Mucosa of descending colon (tissue), 3 donors: ENCODE data around the gene ATP1B1. TPM values are rescaled to one million over a fixed set of nuclear protein-coding genes. Genes with fewer than 3 reads are reported as not detected.
"Not testable (repeated sequence)": the region's sequence is repeated elsewhere in the genome, so short reads cannot be mapped to it uniquely, and the experiment has no call there.

Experiments used
- ATAC-seq: fragments of 200-7000 bp; cut with Tn5 transposase; one replicate; pipeline ENCODE4 v1.9.1; 2020; ENCODE audit warnings: mild to moderate bottlenecking, moderate library complexity
- DNase-seq, 3 donors: peaks; one replicate each; pipeline ENCODE4 v3.0.0-alpha.2; 2020
- H3K36me3 ChIP-seq: fragments of 200-600 bp; one replicate; pipeline ENCODE4 v1.8.0; 2021; ENCODE audit warnings: low read depth, mild to moderate bottlenecking
- H3K4me1 ChIP-seq: fragments of 200-600 bp; one replicate; pipeline ENCODE4 v1.8.0; 2021; ENCODE audit warnings: low read depth, mild to moderate bottlenecking
- H3K4me3 ChIP-seq: fragments of 200-600 bp; one replicate; pipeline ENCODE4 v1.8.0; 2021; ENCODE audit warnings: mild to moderate bottlenecking
- H3K9me3 ChIP-seq: fragments of 200-600 bp; one replicate; pipeline ENCODE4 v1.8.0; 2021; ENCODE audit warnings: mild to moderate bottlenecking
- intact Hi-C, 2 donors: fragments of 100-400 bp; cut with DNase I in 1 of 2; cut with micrococcal nuclease in 1 of 2; formaldehyde crosslinking; loops; one replicate each; pipeline versions ENCODE4 v1.11.0 to v1.11.1; 2022; cut with DNase I, micrococcal nuclease
- total RNA-seq, 3 donors: library from RNA; stranded (reverse); fragmentation: NEBNext Ultra II Directional in 2 of 3; extraction: Animal tissue kit (Norgen Biotek cat#: 25700) in 2 of 3; gene quantifications; one replicate each; pipeline versions ENCODE4 v1.2.1 to v1.2.4, GENCODE V29; 2021 to 2023
- TF ChIP-seq, protein P1 (sequence below): fragments of 200-600 bp; IDR thresholded peaks from one replicate; pipeline ENCODE4 v1.8.0; 2022; ENCODE audit warnings: antibody characterized with exemption, mild to moderate bottlenecking
- donor health status: DM: no; HTN: no; CAD: no; lungs with moderate emphysema.
- donor health status: DM: no; HTN: no; CAD: no.
- donor health status: DM: no; HTN: yes; CAD: no.

ATP1B1 gene
- total RNA-seq, 3 donors from 2014 or later, result 342 to 860 (median 744) TPM

DNA sequence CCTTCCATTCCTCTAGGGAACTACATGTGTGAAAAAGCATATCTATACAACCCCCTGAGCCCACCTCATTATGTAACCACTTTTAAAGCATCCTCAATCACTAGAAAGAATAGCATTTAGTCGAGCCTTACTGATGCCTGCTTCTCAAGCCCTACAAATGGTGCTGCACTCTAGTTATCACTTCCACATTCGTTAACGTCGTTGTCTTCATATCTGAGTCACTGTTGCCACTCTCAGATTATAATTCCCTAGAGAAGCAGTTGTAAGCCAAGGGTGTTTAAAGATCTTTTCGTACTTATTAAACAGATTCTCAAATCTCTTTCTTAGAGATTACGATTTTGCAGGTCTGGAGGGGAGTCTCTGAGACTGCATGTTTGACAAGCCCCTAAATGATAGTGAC, 16.5 kb downstream of the ATP1B1 start:
- no peaks in the 10 kb centered on the region for H3K36me3 ChIP-seq
- intact Hi-C loops, result no loop called here
- DNase-seq (no peak), ATAC-seq (no peak)
- H3K9me3 ChIP-seq, result no peaks in the 10 kb centered on the region
- no peak overlapping the region for H3K4me3 ChIP-seq
- TF ChIP-seq, protein P1, sequence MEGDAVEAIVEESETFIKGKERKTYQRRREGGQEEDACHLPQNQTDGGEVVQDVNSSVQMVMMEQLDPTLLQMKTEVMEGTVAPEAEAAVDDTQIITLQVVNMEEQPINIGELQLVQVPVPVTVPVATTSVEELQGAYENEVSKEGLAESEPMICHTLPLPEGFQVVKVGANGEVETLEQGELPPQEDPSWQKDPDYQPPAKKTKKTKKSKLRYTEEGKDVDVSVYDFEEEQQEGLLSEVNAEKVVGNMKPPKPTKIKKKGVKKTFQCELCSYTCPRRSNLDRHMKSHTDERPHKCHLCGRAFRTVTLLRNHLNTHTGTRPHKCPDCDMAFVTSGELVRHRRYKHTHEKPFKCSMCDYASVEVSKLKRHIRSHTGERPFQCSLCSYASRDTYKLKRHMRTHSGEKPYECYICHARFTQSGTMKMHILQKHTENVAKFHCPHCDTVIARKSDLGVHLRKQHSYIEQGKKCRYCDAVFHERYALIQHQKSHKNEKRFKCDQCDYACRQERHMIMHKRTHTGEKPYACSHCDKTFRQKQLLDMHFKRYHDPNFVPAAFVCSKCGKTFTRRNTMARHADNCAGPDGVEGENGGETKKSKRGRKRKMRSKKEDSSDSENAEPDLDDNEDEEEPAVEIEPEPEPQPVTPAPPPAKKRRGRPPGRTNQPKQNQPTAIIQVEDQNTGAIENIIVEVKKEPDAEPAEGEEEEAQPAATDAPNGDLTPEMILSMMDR, result no peak
- peaks cover 16% of the 10 kb centered on the region for H3K4me1 ChIP-seq

GRCh38 chr1:169124459-169124858, 18.0 kb downstream of the ATP1B1 start:
- intact Hi-C loops, result no loop called here

GRCh38 chr1:169125597-169125996, 19.1 kb downstream of the ATP1B1 start:
- H3K4me3 ChIP-seq, DNase-seq, H3K4me1 ChIP-seq, H3K36me3 ChIP-seq, H3K9me3 ChIP-seq, intact Hi-C loops, ATAC-seq: not testable (repeated sequence)

More at GRCh38 chr1:169124459-169124858, 18.0 kb downstream of the ATP1B1 start:
- TF ChIP-seq, protein P1, result no peak
- Histone ChIP-seq H3K36me3 (no peaks in the 10 kb centered on the region), H3K4me1 (peaks cover 12% of the 10 kb centered on the region), H3K9me3 (no peaks in the 10 kb centered on the region), H3K4me3 (no peak overlapping the region)
- peak; percentile 30 for ATAC-seq
- no peak for DNase-seq

GRCh38 chr1:169126335-169126734, 19.8 kb downstream of the ATP1B1 start:
- Histone ChIP-seq H3K4me1 (peaks cover 4% of the 10 kb centered on the region), H3K36me3 (no peaks in the 10 kb centered on the region), H3K9me3 (no peaks in the 10 kb centered on the region), H3K4me3 (no peak overlapping the region)
- no peak for ATAC-seq
- intact Hi-C loops, result no loop called here
- DNase-seq, result no peak
- TF ChIP-seq, protein P1, result no peak

DNA sequence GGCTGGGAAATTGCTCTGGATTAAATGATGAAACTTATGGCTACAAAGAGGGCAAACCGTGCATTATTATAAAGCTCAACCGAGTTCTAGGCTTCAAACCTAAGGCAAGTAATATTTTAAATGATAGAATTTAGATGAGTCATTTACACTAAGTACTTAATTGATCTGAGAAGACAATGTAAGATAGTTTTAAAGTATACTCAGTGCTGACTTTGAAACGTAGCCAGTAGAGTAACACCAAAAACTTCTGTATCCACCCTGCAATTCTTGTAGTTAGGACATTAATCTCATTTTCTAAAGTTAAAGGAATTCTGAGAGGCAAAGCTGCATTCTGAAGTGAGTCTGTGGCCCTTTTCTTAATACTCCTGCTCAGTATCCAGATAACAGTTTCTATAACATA, 20.8 kb downstream of the ATP1B1 start:
- no peaks in the 10 kb centered on the region for H3K9me3 ChIP-seq
- no peak overlapping the region for H3K4me3 ChIP-seq
- H3K36me3 ChIP-seq, result no peaks in the 10 kb centered on the region
- peaks cover 4% of the 10 kb centered on the region for H3K4me1 ChIP-seq
- intact Hi-C loops, result no loop called here
- no peak for ATAC-seq
- TF ChIP-seq, protein P1, result no peak
- DNase-seq, result no peak

DNA sequence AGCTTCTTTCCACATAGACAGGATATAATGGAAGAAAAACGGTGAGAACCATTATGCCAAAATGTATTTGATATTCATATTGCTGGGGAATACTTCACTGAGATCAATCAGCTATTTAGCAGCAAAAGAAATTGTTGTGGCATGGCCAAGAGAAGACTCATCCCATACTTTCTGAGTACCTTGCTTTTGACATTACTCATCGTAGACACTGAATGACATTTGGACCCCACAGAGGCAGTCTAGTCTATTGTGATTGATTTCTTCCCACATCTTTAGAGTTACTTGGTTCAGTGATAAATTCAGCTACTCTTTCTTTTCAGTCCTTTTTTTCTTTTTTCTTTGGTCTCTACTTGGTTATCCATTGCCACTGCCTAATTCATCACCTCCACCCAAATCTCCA, 22.1 kb downstream of the ATP1B1 start:
- DNase-seq (no peak), ATAC-seq (no peak)
- Histone ChIP-seq H3K4me3 (no peak overlapping the region), H3K36me3 (no peaks in the 10 kb centered on the region), H3K9me3 (no peaks in the 10 kb centered on the region), H3K4me1 (no peaks in the 10 kb centered on the region)
- TF ChIP-seq, protein P1, result no peak
- intact Hi-C loops, result no loop called here
